Spleen (tissue), 7 donors: Measurements from ENCODE around the gene SCN1B.
"Not testable (repeated sequence)": the region's sequence is repeated elsewhere in the genome, so short reads cannot be mapped to it uniquely, and the experiment has no call there.

Experiments
- CTCF ChIP-seq, 11 experiments: fragments of 200-600 bp in 7 of 11; fragments of 450-650 bp in 4 of 11; sonication (generic) in 4 of 11; IDR thresholded peaks in 8 of 11; conservative IDR thresholded peaks in 3 of 11; 1 replicate in 7 of 11; 2 replicates in 4 of 11; pipeline versions ENCODE4 v1.4.0 to v1.8.0; 2016 to 2021; ENCODE audit warnings: antibody characterized with exemption in 11 of 11, inconsistent platforms in 4 of 11, mild to moderate bottlenecking in 1 of 11
- POLR2A ChIP-seq, 3 donors: fragments of 450-650 bp; IDR thresholded peaks; one replicate each; pipeline ENCODE4 v1.5.1; 2017; ENCODE audit warnings: antibody characterized with exemption in 3 of 3, mild to moderate bottlenecking in 1 of 3
- POLR2AphosphoS5 ChIP-seq, 3 donors: sonication (generic); formaldehyde crosslinking; IDR thresholded peaks; one replicate each; pipeline ENCODE4 v1.5.1; 2017; ENCODE audit warnings: antibody characterized with exemption in 3 of 3
- donor health status: DM: no; HTN: no; CAD: no; lungs with moderate emphysema.
- donor health status: DM: no; HTN: no; CAD: no.
- donor health status: DM: no; HTN: no; CAD: no.

GRCh38 chr19:35029275-35029736 is 964 bp upstream of the SCN1B start:
- TF ChIP-seq CTCF (IDR thresholded peaks at IDR 0.05 in 8 of 11, conservative IDR thresholded peaks at IDR 0.05 in 3 of 11); POLR2A (IDR thresholded peaks at IDR 0.05); POLR2AphosphoS5 (IDR thresholded peaks at IDR 0.05): not testable (repeated sequence)
